Bronchial epithelial cell (primary cell): ENCODE measurements around the gene AKT1S1. TPM values are rescaled to one million over a fixed set of nuclear protein-coding genes. Genes with fewer than 3 reads are reported as not detected.
A peak's percentile ranks its signal among the peaks of the same experiment; 100 is the strongest.

Experiments used
- DNase-seq: peaks from one replicate; pipeline ENCODE4 v3.0.0-alpha.2; 2010; ENCODE audit warnings: low read depth
- FAIRE-seq: peaks from 2 replicates; lab custom pipeline; 2011; peaks lifted over from hg19 to GRCh38; lab: Jason Lieb, UNC
- H3K27me3 ChIP-seq: 2 replicates; pipeline ENCODE4 v1.5.1; 2011; ENCODE audit warnings: low read length; ENCODE audit not compliant: control insufficient read depth, insufficient read depth
- H3K36me3 ChIP-seq: 2 replicates; pipeline ENCODE4 v1.5.1; 2011; ENCODE audit warnings: low read length; ENCODE audit not compliant: control insufficient read depth, insufficient read depth
- H3K4me3 ChIP-seq: 2 replicates; pipeline ENCODE4 v1.5.1; 2011; ENCODE audit warnings: mild to moderate bottlenecking, low read depth, low read length, control low read depth
- CTCF ChIP-seq: IDR thresholded peaks from 2 replicates; pipeline ENCODE4 v1.5.1; 2011; ENCODE audit warnings: mild to moderate bottlenecking, moderate library complexity, low read length, control low read depth, inconsistent platforms; ENCODE audit not compliant: insufficient read depth, severe bottlenecking
- total RNA-seq: library from RNA; depleted of rRNA; stranded (reverse); fragments of >200 nt; gene quantifications from 2 replicates; pipeline ENCODE4 v1.2.1, GENCODE V29; 2014

The AKT1S1 gene
- total RNA-seq, 1 donor from 2014 or later = 3.7 TPM

- no peak for TF ChIP-seq CTCF
- Histone ChIP-seq H3K27me3 (no peaks in the 10 kb centered on the region), H3K4me3 (no peak overlapping the region), H3K36me3 (peaks cover 10% of the 10 kb centered on the region)
- no peak for DNase-seq
- FAIRE-seq = no peak
These were observed 3.3 kb downstream of the AKT1S1 start for GRCh38 chr19:49873834-49874233.

GRCh38 chr19:49873129-49873521, 4.0 kb downstream of the AKT1S1 start:
- Histone ChIP-seq H3K27me3 (no peaks in the 10 kb centered on the region), H3K36me3 (peaks cover 10% of the 10 kb centered on the region), H3K4me3 (no peak overlapping the region)
- FAIRE-seq = no peak
- TF ChIP-seq CTCF = no peak
- DNase-seq = no peak

GRCh38 chr19:49872245-49873128, 4.7 kb downstream of the AKT1S1 start:
- DNase-seq = no peak
- TF ChIP-seq CTCF = no peak
- no peak for FAIRE-seq
- Histone ChIP-seq H3K27me3 (no peaks in the 10 kb centered on the region), H3K36me3 (peaks cover 10% of the 10 kb centered on the region), H3K4me3 (no peak overlapping the region)

- DNase-seq (no peak), FAIRE-seq (no peak)
- Histone ChIP-seq H3K36me3 (peaks cover 10% of the 10 kb centered on the region), H3K27me3 (no peaks in the 10 kb centered on the region), H3K4me3 (no peak overlapping the region)
- TF ChIP-seq CTCF = no peak
These were observed 5.7 kb downstream of the AKT1S1 start for GRCh38 chr19:49871349-49871985.

GRCh38 chr19:49870309-49870901, 6.8 kb downstream of the AKT1S1 start:
- no peak for DNase-seq
- Histone ChIP-seq H3K27me3 (no peaks in the 10 kb centered on the region), H3K4me3 (peak overlapping the region; percentile 45), H3K36me3 (peaks cover 10% of the 10 kb centered on the region)
- no peak for TF ChIP-seq CTCF
- FAIRE-seq = no peak
